Measurements from ENCODE around the gene FDX2. TPM values are rescaled to one million over a fixed set of nuclear protein-coding genes. Genes with fewer than 3 reads are reported as not detected.

Gene FDX2
- total and polyA plus RNA-seq, 2 of the 8 experiments (the other 6 are each of a cell fraction or from before 2014, with no cell fraction given) = 27.0 to 64.4 TPM

- TF ChIP-seq HDAC6 (IDR thresholded peaks at IDR 0.05; ENCODE audit: low read depth, low read length) (no peak), EZH2 (IDR thresholded peaks at IDR 0.05; ENCODE audit: low read depth, low read length, severe bottlenecking) (peak; percentile 40)
These were observed 45.6 kb downstream of the FDX2 start (continued) for GRCh38 chr19:10270180-10270615.
